ENCODE measurements around the gene MCCD1. TPM values are rescaled to one million over a fixed set of nuclear protein-coding genes. Genes with fewer than 3 reads are reported as not detected.
"Not testable (repeated sequence)": the region's sequence is repeated elsewhere in the genome, so short reads cannot be mapped to it uniquely, and the experiment has no call there.

The MCCD1 gene
- total RNA-seq, 1 donor from 2014 or later: not detected

DNA sequence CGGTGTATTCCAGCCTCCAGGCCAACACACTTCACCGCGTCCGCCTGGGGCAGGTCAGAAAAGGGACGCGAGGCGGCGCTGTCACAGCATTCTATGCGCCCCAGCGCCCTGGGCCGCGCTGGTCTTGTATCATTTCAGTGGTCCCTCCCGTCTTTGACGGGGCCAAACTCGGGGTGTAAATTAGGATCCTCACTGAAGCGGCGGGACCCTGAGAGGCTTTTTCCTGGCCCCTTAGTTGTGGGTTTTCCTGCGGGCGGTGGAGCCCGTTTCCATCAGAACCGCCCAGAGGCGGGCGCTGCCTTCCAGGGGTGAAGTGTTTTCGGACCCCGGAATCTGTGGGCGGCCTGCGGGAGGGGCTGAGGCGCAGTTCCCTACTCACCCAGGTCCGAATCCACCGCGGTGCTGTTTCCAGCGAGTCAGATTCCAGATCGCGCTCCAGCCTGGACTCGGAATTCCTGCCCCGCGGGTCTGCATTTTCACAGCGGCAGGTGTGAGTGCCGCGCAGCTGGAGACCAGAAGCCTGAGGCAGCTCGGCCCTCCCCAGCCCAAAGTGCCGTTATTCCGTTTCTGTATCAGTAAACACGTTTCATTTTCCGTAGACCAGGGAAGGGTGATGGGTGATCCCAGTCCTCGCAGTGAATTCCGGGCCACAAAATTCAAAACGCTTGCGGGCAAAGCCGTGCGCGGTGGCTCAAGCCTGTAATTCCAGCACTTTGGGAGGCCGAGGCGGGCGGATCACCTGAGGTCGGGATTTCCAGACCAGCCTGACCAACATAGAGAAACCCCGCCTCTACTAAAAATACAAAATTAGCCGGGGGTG, 34.7 kb upstream of the MCCD1 start:
- peaks cover 13% of the 10 kb centered on the region for H3K4me1 Mint-ChIP-seq (ENCODE audit: low read depth)
- no peak overlapping the region for H3K27ac Mint-ChIP-seq
- TF ChIP-seq, protein P1, sequence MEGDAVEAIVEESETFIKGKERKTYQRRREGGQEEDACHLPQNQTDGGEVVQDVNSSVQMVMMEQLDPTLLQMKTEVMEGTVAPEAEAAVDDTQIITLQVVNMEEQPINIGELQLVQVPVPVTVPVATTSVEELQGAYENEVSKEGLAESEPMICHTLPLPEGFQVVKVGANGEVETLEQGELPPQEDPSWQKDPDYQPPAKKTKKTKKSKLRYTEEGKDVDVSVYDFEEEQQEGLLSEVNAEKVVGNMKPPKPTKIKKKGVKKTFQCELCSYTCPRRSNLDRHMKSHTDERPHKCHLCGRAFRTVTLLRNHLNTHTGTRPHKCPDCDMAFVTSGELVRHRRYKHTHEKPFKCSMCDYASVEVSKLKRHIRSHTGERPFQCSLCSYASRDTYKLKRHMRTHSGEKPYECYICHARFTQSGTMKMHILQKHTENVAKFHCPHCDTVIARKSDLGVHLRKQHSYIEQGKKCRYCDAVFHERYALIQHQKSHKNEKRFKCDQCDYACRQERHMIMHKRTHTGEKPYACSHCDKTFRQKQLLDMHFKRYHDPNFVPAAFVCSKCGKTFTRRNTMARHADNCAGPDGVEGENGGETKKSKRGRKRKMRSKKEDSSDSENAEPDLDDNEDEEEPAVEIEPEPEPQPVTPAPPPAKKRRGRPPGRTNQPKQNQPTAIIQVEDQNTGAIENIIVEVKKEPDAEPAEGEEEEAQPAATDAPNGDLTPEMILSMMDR (IDR thresholded peaks at IDR 0.05; ENCODE audit: unreplicated experiment): peak; percentile 88
- H3K9me3 Mint-ChIP-seq (ENCODE audit: low read depth): no peaks in the 10 kb centered on the region
- peak overlapping the region; percentile 63 for H3K4me3 Mint-ChIP-seq (ENCODE audit: low read depth)
- peak; percentile 73 for DNase-seq (ENCODE audit: low spot score, unreplicated experiment)
- peaks cover 79% of the 10 kb centered on the region for H3K27me3 Mint-ChIP-seq
- peaks cover 1% of the 10 kb centered on the region for H3K36me3 Mint-ChIP-seq (ENCODE audit: insufficient read depth)

DNA sequence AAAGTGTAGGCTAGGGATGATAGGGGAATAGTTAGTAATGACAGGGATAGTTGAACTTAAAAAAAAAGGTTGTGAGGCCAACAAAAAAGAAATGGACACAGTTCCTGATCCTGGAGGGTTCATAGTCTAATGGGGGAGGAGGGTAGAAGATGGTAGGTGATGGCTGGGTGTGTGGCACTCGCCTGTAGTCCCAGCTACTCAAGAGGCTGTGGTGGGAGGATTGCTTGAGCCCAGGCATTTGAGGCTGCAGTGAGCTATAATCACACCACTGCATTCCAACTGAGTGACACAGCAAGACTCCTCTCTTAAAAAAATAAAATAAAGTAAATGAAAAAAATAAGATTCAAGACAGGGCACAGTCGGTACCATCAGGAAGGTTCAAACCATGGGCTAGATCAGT, 33.2 kb upstream of the MCCD1 start:
- no peaks in the 10 kb centered on the region for H3K9me3 Mint-ChIP-seq (ENCODE audit: low read depth)
- no peak overlapping the region for H3K27ac Mint-ChIP-seq
- H3K4me3 Mint-ChIP-seq (ENCODE audit: low read depth): no peak overlapping the region
- H3K4me1 Mint-ChIP-seq (ENCODE audit: low read depth): peaks cover 13% of the 10 kb centered on the region
- peaks cover 1% of the 10 kb centered on the region for H3K36me3 Mint-ChIP-seq (ENCODE audit: insufficient read depth)
- TF ChIP-seq, protein P1 (IDR thresholded peaks at IDR 0.05; ENCODE audit: unreplicated experiment): no peak
- peaks cover 76% of the 10 kb centered on the region for H3K27me3 Mint-ChIP-seq
- DNase-seq (ENCODE audit: low spot score, unreplicated experiment): no peak

DNA sequence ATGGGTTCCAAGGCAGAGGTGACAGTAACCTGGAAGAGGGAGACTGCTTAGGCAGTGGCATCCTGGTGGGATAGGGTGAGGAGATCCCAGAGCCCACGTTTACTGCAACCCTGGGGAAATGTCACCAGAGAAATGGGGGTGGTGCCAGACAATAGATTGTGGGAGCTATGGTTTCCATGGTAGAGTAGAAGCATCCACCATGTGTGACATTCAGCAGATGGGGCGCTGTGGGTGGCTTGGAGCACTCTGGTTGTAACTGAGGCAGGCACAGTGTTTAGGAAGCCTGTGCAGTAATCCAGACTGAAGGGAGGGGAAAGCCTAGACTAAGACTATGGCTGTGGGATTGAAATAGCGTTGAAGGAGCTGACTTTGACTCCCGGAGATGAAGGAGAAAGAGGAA, 31.9 kb upstream of the MCCD1 start:
- H3K4me1 Mint-ChIP-seq (ENCODE audit: low read depth): peaks cover 12% of the 10 kb centered on the region
- H3K4me3 Mint-ChIP-seq (ENCODE audit: low read depth): peak overlapping the region; percentile 68
- not testable (repeated sequence) for H3K36me3 Mint-ChIP-seq (ENCODE audit: insufficient read depth); H3K9me3 Mint-ChIP-seq (ENCODE audit: low read depth); DNase-seq (ENCODE audit: low spot score, unreplicated experiment); H3K27ac Mint-ChIP-seq
- peaks cover 83% of the 10 kb centered on the region for H3K27me3 Mint-ChIP-seq

DNA sequence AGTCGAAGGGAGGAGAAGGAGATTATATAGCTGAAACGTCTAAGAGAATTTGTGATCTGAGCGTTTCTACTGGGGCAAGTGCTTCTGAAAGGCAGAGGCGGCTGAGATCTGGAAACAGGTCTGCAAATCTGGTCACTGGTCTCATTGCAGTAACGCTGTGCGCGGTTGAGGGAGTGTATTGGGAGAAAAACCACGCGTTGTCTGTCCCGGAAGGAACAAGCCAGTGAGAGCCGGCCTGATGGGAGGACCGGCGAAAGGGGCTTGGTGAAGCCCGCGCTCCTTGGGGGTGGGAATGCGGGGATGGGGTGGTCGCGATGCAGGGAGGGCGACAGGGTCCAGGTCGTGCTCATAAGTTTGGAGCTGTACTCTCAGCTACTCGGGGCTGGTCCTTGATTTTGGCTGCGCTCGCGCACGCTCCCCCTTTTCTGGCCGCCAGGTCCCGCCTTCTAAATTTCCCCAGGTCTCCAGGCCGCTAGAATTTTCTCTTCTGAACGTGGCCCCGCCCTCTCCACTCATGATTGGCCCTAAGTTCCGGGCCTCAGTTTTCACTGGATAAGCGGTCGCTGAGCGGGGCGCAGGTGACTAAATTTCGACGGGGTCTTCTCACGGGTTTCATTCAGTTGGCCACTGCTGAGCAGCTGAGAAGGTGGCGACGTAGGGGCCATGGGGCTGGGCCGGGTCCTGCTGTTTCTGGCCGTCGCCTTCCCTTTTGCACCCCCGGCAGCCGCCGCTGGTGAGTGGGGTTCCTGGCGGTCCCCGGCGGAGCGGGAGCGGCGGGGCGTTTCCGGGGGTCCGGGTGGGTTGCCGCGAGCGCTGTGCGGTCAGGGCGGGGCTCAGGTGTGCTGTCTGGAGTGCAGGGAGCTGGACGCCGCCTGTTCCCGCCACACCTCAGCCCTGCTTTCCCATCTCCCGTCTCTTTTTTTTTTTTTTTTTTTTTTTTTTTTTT, 31.0 kb upstream of the MCCD1 start, which contains the start of gene MICB:
Gene MICB (plus strand): TSS at position 615 of the 946 bp plus-strand sequence. CDS start 49 bp downstream, at position 664.
- H3K4me3 Mint-ChIP-seq (ENCODE audit: low read depth): peak within 1 kb of the TSS; percentile 78
- H3K9me3 Mint-ChIP-seq (ENCODE audit: low read depth): peaks cover 7% of the 10 kb centered on the region
- no peak within 1 kb of the TSS for H3K27ac Mint-ChIP-seq
- H3K4me1 Mint-ChIP-seq (ENCODE audit: low read depth): peaks cover 10% of the 10 kb centered on the region
- H3K36me3 Mint-ChIP-seq (ENCODE audit: insufficient read depth): peaks cover 1% of the 10 kb centered on the region
- peak; percentile 51 for DNase-seq (ENCODE audit: low spot score, unreplicated experiment)
- peaks cover 85% of the 10 kb centered on the region for H3K27me3 Mint-ChIP-seq
- TF ChIP-seq, protein P1 (IDR thresholded peaks at IDR 0.05; ENCODE audit: unreplicated experiment): no peak

DNA sequence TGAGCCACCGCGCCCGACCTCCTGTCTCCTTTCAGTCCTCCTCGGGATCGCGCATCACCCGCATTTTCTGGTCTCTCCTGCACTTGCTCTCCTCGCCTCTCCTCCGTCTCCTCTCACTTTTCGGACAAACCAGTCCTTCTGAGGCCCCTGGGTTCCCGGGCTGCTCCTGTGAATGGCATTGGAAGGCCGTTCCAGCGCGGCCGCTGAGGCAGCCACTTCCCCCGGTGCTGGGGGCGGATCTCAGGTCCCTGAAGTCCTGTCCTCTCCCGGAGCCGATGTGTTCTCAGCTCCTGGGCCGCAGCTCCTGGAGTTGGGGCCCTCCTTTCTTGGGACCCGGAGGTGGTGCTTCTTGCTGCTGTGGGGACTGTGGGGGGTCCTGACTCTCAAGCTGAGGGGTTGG, 30.0 kb upstream of the MCCD1 start:
- peak overlapping the region; percentile 78 for H3K4me3 Mint-ChIP-seq (ENCODE audit: low read depth)
- H3K36me3 Mint-ChIP-seq (ENCODE audit: insufficient read depth): peaks cover 1% of the 10 kb centered on the region
- H3K9me3 Mint-ChIP-seq (ENCODE audit: low read depth): peaks cover 7% of the 10 kb centered on the region
- DNase-seq (ENCODE audit: low spot score, unreplicated experiment): no peak
- peaks cover 9% of the 10 kb centered on the region for H3K4me1 Mint-ChIP-seq (ENCODE audit: low read depth)
- peaks cover 83% of the 10 kb centered on the region for H3K27me3 Mint-ChIP-seq
- no peak overlapping the region for H3K27ac Mint-ChIP-seq
- TF ChIP-seq, protein P1 (IDR thresholded peaks at IDR 0.05; ENCODE audit: unreplicated experiment): no peak

DNA sequence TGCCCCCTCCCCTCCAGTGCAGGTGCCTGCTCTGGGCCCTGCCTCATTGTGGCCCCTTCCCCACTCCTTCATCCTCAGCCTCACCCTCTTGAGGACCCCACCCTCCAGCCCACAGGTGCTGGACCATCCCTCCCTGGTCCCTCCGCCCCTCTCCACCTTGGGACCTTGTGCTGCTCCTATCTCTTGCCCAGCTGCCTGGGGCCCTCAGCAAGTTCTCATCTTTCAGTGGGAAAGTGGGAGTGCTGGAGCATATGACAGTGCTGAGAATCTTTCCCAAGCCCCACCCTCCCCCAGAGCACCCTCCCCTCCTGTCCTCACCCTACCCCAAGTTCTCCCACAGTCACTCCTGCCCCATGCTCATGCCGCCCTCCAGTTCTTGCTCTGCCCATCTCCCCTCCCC, 29.1 kb upstream of the MCCD1 start:
- not testable (repeated sequence) for H3K36me3 Mint-ChIP-seq (ENCODE audit: insufficient read depth); H3K9me3 Mint-ChIP-seq (ENCODE audit: low read depth); H3K4me3 Mint-ChIP-seq (ENCODE audit: low read depth); H3K27ac Mint-ChIP-seq; DNase-seq (ENCODE audit: low spot score, unreplicated experiment); H3K4me1 Mint-ChIP-seq (ENCODE audit: low read depth)
- peaks cover 75% of the 10 kb centered on the region for H3K27me3 Mint-ChIP-seq

All from progenitor cell of endocrine pancreas (in vitro differentiated cells).